GM18507 (cell line): ENCODE data around the gene REEP3.
"Not testable (repeated sequence)": the region's sequence is repeated elsewhere in the genome, so short reads cannot be mapped to it uniquely, and the experiment has no call there.

Source experiments
- DNase-seq: peaks from one replicate; pipeline ENCODE4 v3.0.0; 2011; ENCODE audit warnings: low read depth; ENCODE audit not compliant: insufficient read length; ENCODE audit errors: extremely low spot score
- FAIRE-seq: peaks from 2 replicates; lab custom pipeline; 2011; peaks lifted over from hg19 to GRCh38; lab: Jason Lieb, UNC

Gene REEP3, protein sequence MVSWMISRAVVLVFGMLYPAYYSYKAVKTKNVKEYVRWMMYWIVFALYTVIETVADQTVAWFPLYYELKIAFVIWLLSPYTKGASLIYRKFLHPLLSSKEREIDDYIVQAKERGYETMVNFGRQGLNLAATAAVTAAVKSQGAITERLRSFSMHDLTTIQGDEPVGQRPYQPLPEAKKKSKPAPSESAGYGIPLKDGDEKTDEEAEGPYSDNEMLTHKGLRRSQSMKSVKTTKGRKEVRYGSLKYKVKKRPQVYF

DNA sequence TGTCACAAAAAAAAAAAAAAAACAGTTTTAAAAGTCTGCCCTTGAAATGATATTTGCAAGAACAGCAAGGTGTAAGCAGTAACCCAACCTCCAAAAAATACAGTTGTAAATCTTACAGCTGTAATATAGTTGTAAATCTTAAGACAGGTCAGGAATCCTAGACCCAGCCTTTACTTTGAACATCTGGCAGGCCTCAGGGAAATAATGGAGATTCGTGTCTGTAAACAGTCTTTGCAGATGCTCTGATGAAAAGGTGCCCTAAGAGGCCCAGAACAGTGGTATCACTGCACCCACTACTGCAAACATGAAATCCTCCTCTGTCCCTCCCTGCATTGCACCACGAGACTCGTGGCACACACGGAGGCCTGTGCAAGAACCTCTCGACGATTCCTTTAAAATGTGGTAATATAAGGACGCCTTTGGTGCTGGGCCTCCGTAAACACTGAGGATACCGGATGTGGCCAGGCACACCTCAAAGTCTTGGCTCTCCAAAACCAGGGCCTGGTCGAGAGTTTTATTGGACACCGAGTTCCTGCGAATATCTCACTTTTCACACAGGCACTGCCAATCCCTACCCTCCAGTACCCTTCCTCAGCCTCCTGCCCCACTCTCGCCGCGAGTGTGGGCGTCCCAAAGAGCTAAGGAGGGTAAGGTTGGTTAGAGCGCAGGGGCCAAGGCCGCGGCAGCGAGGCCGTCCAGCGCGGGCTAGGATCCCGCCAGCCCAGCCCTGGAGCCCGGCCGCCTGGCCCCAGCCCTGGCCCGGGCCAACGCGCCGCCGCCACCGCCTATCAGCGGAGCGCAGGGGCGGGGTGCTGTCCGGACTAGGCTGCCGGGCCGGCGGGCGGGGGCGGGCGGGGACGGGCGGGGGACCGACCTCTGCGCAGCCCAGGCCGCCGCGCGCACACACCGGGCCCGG is at the start of gene REEP3:
Gene REEP3 (plus strand): TSS at position 902 of the 916 bp plus-strand sequence. CDS start 145 bp downstream, outside the sequence.
- peak; percentile 9 for FAIRE-seq
- DNase-seq, result peak; percentile 55

DNA sequence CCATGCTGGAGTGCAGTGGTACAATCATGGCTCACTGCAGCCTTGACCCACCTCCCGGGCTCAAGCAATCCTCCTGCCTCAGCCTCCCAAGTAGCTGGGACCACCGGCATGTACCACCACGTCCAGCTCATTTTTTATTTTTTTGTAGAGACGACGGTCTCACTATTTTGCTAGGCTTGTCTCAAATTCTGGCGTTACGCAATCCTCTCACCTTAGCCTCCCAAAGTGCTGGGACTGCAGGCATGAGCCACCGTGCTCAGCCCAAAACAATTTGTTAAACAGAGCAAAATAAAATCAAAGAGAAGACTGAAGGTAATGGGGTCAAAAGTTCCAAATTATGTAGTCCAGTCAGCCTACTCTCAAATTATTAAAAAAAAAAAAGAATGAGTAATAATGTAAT is 46.7 kb upstream of the REEP3 start:
- DNase-seq (no peak), FAIRE-seq (no peak)

DNA sequence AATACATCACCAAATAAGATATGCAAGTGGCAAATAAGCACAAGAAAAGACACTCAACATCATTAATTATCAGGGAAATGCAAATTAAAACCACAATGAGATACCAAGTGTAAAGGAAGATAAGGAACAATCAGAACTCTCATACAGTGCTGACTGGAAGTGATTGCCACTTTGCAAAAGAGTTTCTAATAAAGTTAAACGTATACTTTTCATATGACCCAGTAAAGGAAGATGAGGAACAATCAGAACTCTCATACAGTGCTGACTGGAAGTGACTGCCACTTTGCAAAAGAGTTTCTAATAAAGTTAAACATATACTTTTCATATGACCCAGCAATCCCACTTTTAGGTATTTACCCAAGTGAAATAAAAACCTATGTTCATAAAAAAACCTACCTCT is 43.3 kb upstream of the REEP3 start:
- no peak for DNase-seq
- no peak for FAIRE-seq

DNA sequence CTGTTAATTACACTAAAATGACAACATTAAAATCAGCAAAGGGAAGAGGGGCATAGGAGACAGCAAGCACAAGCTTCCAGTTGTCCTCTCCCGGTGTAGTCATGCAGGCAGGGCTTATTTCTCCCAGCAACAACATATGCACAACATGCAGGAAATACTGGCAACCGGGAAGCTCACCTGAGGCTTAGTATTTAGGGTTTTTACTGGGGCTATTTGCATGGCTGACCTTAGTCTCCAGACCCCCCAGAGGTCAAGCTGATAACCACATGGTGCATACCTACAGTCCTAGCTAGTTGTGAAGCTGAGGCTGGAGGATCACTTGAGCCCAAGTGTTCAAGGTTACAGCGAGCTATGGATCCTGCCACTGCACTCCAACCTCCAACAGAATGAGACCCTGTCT is 42.6 kb upstream of the REEP3 start:
- no peak for DNase-seq
- FAIRE-seq, result no peak

DNA sequence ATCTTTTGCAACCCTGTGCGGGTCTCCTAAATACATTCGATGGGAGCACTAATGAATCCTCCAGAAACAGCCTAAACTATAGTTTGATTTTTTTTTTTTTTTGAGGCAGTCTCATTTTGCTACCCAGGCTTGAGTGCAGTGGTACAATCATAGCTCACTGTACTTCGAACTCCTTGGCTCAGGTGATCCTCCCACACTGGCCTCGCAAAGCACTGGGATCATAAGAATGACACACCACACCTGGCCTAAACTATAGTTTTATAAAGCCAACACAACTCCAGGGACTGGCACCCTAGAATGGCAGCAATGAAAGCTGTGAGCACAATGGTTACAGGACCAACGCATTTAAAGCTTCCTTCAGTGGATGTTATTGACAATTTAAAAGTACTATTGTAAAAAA is 41.0 kb upstream of the REEP3 start:
- FAIRE-seq (no peak), DNase-seq (no peak)

DNA sequence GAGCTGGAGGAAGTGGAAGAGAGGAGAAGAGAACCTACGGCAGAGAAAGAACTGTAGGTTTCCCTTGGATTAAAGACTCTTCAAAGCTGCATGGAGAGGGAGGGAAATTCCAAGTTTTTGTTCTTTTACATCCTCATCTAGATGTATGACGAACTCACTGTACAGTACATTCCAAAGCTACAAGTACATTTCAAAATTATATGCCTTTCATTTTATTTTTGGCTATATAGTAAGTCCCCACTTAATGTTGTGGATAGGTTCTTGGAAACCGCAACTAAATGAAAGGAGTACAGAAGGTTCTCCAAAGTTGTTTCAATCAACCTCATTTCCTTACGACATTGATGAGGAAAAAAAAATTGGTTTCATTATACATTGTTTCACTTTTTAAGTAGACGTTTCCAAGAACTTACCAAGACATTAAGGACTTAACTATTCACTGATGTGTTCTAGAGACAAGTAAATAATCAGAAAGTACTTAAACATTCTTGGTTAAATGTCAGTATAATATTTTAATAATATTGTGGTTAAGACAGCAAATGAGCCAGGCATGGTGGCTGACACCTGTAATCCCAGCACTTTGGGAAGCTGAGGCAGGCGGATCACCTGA is 39.3 kb upstream of the REEP3 start:
- DNase-seq (no peak), FAIRE-seq (no peak)

DNA sequence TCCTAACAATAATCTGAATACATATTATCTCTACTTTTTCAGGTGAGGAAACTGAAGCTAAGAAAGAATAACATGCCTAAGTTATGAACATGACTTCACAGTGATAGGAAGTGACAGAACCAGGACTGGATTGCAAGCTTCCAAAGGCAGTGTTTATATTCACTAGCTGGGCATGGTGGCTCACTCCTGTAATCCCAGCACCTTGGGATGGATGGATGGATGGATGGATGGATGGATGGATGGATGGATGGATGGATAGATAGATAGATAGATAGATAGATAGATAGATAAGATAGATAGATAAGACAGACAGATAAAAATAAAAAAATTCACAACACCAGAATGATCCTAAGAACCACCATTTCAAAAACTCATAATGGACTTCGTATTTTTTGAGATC is 37.2 kb upstream of the REEP3 start:
- no peak for DNase-seq
- no peak for FAIRE-seq

DNA sequence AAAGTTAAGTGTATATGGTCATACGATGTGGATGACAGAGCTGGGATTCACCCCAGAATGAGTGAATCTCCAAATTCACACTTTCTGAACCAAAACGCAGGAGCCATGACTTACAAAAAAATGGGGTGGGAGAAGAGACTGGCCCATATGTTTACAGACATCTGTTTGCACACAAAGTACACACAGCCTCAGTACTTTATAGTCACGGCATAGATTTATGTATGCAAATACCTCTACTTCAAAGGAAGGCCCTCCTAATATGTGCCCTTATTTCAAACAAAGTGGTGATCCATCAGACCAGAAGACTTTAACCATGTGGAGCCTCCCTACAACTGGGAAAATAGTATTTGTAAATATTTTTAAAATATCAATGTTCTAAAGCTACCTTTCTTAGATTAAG is 33.2 kb upstream of the REEP3 start:
- no peak for FAIRE-seq
- DNase-seq, result no peak

DNA sequence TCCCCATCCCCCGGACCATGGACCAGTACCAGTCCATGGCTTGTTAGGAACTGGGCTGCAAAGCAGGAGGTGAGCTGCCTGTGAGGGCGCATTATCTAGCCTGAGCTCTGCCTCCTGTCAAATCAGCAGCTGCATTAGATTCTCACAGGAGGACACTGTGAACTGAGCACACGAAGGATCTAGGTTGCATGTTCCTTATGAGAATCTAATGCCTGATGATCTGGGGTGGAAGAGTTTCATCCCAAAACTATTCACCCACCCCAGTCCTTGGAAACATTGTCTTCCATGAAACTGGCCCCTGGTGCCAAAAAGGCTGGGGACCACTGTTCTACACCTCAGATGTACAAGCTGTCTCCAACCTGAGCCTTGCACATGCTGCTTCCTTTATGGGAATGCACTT is 31.4 kb upstream of the REEP3 start:
- no peak for DNase-seq
- no peak for FAIRE-seq

DNA sequence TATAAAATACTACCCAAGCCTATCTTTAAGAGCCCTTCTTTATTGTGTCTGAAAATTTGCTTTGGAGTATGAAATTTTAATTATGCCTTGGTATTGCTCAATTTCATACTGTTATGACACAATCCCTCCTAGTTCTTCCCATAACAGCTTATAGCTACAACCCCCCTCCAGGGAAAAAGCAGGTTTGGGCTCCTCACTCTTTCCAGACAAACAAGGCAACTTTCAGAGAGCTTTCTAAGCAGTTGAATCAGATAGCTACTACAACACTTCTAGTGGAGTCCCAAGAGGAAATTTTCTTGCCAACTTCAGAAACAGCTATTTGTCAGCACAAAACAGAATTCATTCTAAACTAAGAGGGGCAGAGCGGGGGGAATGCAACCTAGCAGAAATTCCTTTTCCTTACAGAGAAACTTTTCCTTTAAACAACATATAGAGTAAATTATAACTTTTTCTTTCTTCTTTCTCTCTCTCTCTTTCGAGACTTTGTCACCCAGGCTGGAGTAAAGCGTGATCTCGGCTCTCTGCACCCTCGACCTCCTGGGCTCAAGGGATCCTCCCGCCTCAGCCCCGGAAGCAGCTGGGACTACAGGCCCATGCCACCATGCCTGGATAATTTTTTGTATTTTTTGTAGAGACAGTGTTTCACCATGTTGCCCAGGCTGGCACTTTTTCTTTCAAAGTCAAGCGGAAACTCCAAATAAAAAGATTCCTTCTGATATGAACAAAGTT is 29.4 kb upstream of the REEP3 start:
- DNase-seq (no peak), FAIRE-seq (no peak)

DNA sequence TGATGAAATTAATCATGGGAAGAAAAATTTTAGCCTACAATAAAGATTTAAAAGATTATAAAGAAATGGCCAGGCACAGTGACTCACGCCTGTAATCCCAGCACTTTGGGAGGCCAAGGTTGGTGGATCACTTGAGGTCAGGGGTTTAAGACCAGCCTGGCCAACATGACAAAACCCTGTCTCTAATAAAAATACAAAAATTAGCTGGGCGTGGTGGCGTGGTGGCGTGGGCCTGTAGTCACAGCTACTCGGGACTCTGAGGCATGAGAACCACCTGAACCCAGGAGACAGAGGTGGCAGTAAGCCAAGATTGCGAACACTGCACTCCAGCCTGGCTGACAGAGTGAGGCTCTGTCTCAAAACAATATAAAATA is 28.9 kb upstream of the REEP3 start:
- not testable (repeated sequence) for DNase-seq, FAIRE-seq

DNA sequence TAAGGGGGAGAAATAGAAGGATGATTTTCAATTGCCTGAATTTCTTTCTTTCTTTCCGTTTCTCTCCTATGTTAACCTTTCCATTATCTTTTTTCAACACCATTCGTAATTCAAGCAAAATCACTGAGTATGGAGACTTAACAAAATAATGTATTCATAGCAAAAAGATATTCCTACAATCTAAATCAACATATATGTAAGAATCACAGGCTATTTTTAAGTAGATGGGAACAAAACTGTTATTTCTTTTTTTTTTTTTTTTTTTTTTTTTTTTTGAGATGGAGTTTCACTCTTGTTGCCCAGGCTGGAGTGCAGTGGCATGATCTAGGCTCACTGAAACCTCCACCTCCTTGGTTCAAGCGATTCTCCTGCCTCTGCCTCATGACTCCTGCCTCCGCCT is 28.2 kb upstream of the REEP3 start:
- FAIRE-seq (no peak), DNase-seq (no peak)

DNA sequence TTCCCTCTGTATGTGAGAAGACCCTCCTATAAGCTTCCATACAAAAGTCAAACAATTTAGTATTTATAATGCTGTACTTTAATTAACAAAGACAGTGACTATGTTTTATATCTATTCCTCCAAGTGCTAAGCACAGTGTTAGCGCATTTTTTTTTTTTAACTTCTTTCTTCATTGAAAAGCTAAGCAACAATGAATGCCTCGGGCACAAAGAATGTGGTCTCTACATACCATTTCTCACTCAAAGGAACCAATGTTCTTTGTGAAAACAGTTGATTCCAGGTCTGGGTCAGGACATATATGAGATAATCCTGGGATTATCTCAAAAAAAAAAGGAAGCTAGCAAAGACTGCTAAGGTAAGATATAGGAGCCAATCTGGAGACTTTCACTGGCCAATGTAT is 26.2 kb upstream of the REEP3 start:
- DNase-seq (no peak), FAIRE-seq (no peak)

DNA sequence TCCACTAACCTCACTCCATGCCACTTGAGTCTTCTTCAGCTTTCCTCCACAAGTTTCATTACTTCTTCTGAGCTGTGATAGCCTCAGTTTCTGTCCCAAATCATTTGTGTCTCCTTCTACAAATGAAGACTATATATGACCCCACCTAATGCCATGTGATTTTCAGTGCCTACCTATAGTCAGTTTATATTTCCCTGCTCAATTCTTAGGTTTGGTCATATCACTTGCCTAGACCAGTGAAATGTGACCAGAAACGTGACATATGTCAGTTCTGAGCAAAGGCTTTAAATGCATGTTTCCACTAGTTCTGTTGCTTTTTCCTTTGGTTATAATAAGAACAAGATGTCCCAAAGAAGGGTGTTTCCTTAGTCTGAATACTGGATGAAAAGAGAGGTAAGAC is 24.6 kb upstream of the REEP3 start:
- no peak for DNase-seq
- no peak for FAIRE-seq

DNA sequence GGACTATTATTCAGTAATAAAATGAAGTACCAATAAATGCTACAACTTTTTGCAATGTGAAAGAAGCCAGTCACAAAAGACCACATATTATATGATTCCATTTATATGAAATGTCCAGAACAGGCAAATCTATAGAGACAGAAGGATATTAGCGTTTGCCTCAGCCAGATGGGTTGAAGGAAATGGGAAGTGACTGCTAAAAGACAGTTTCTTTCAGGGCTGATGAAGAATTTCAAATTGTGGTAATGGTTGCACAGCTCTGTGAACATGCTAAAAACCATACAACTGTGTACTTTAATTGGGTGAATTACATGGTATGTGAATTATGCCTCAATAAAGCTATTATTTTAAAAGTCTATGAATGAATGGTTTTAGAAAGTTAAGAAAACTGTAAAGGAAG is 23.9 kb upstream of the REEP3 start:
- peak; percentile 47 for FAIRE-seq
- no peak for DNase-seq

DNA sequence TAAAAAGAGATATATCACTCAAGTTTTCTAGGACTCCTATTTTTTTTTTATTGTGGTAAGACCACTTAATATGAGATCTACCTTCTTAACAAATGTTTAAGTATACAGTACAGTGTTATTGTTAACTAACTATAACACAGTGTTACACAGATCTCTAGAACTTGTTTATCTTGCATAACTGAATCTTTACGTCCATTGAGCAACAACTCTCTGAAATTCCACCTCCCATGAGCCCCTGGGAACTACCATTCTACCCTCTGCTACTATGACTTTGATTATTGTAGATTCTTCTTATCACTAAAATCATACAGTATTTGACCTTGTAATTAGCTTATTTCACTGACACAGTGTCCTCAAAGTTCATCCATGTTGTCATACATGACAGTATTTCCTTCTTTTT is 22.5 kb upstream of the REEP3 start:
- no peak for FAIRE-seq

DNA sequence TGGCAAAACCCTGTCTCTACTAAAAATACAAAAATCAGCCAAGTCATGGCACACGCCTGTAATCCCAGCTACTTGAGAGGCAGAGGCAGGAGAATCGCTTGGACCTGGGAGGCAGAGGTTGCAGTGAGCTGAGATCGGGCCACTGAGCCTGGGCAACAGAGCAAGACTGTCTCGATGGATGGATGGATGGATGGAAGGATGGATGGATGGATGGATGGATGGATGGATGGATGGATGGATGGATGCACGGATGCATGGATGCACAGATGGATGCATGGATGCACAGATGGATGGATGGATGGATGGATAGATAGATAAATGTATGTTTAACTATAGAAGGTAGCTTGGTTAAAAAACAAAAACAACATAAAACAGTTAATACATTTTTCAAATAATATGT is 20.6 kb upstream of the REEP3 start:
- DNase-seq, FAIRE-seq: not testable (repeated sequence)

More for the DNA sequence above, 22.5 kb upstream of the REEP3 start:
- no peak for DNase-seq

DNA sequence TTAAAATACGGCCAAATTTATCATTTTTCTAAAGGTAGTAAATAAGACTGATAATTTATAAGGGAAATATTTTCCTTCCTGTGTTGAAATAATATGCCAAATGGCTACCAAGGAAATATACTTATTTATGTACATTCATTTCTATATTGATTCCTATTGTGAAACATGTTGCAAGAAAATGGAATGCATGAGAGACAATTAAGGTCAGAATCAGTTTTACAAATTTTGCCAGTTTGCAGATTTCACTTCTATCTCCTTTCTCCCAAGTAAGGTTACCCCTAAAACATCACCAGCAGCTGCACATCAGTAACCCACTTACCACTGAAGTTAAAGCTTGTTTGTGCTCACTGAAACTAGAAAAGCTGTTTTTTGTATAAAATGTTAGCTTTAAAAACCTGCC is 19.2 kb upstream of the REEP3 start:
- FAIRE-seq, result no peak
- DNase-seq, result no peak

DNA sequence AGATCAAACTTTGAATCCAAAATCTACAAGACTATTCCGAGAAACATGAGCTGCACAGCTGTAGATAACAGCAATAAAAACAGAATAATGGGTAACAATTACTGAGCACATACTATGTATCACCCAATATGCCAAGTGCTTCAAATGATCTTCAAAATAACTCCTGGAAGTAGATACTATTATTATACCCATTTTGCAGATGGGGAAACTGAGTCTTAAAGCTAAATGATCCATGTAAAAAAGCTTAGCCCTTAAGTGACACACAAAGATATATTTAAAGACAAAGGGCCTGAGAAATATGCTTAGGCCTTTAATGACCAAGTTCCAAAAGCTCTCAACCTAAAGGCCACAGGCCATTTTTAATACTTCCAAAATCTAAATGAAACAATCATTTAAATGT is 18.4 kb upstream of the REEP3 start:
- FAIRE-seq (no peak), DNase-seq (no peak)

DNA sequence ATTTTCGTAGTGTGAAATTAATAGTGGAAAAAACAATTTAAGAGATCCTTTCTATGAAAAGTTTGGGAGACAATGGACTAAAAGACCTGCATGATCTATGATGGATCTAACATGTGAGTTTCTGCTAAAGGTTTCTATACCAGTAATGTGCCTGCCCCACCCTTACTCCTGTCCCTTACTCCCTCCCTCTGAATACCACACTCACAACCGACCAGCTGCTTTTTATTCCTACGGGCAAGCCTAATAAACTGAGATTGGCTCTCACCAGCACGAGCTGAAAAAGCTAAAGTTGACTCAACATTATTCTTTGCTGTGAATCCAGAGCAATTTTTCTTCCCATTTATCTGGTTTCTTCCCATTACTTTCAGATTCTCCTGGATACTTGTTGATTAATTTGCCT is 17.8 kb upstream of the REEP3 start:
- no peak for FAIRE-seq
- no peak for DNase-seq
